T follicular helper cell (primary cell): ENCODE results near the gene HTT.
"Not testable (repeated sequence)": the region's sequence is repeated elsewhere in the genome, so short reads cannot be mapped to it uniquely, and the experiment has no call there.

Experiments used
- DNase-seq: peaks from one replicate; pipeline ENCODE4 v3.0.0-alpha.2; 2020; ENCODE audit warnings: low read depth

HTT gene

DNA sequence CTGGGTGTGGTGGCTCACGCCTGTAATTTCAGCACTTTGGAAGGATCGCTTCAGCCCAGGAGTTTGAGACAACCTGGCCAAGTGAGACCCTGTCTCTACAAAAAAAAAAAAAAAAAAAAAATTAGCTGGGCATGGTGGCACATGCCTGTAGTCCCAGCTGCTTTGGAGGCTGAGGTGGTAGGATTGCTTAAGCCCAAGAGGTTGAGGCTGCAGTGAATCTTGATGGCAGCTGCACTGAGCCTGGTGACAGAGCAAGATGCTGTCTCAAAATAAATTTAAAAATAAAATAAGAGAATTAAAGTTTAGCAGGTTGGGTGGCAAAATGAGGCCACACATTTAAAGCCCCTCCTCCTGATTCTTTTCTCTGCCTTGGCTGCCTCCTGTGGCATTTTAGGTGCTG lies 47.1 kb downstream of the HTT start:
- no peak for DNase-seq

DNA sequence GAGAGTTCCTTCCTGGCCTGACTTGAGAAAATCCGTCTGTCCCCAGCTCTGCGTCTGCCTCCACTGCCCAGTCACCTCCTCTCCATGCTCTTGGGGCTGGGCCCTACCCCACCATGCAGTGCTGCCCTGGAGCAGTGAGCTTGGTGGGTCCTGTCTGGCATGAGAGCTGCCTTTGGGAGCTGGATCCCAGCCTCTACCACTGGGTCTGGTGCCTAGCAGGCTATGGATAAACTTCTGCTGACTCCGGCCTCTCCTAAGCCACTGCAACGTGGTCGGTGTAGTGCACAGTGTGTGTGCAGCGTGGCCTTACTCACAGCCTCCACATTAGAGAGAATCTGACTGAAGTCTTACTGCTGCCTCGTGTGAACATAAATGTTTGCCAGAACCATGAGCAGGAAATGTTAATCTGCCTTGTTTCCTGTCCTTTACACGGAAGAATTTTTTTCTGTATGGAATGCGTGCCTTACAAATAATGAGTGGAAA lies 47.6 kb downstream of the HTT start:
- DNase-seq = no peak

DNA sequence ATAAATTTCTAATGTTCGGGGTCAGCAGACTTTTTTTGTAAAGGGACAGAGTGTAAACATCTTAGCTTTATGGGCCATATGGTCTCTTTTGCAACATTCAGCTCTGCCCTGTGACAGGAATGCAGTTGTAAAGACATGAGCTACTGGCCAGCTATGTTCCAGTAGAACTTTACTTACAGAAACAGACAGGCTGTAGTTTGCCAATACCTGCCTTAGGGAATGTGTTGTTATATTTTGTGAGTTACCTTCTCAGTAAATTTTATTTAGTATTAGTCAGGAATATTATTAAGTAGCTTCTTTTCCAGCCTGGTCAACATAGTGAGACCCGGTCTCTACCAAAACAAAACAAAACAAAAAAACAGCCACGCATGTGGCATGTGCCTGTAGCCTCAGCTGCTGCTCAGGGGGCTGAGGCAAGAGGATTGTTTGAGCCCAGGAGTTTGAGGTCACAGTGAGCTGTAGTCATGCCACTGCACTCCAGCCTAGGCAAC lies 48.7 kb downstream of the HTT start:
- no peak for DNase-seq

DNA sequence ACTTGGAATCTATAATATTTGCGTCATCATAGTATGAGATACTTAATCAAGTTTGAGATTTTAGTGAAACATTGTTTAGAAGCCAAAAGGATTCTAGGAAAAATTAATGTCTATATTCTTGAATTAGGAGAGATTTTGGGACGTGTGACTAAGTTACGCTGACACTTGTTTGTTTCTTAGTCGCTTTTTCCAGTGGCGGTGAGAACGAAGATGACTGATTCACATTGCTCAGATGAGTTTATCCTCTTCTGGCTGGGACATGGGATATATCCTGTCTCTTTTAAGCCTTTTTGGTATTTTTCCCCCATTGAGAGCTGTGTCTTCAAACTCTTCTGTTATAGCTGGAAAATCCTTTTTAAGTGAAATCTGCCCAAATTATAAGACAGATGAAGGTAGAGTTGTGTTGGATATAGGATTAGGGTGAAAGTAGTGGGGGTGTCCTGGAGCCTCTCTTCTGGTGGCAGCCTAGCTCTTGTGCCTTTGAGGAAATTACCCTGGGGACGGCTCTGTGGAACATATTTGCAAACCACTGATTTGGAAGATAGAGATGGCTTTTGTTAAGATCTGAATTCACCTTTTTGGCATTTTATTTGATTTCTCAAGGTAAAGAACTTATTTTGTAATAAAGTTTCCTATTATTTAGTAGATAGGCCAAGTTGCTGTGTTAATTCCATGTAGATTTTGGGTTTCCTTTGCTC lies 49.7 kb downstream of the HTT start:
- DNase-seq = no peak

DNA sequence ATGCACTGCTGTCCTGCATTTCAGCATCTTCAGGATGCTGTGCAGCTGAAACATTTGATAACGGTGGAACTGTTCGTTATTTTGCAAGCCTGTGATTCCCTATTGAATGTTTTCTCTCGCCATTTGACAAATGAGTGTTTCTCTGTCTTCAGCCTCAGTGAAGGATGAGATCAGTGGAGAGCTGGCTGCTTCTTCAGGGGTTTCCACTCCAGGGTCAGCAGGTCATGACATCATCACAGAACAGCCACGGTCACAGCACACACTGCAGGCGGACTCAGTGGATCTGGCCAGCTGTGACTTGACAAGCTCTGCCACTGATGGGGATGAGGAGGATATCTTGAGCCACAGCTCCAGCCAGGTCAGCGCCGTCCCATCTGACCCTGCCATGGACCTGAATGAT lies 52.6 kb downstream of the HTT start:
- DNase-seq = no peak

DNA sequence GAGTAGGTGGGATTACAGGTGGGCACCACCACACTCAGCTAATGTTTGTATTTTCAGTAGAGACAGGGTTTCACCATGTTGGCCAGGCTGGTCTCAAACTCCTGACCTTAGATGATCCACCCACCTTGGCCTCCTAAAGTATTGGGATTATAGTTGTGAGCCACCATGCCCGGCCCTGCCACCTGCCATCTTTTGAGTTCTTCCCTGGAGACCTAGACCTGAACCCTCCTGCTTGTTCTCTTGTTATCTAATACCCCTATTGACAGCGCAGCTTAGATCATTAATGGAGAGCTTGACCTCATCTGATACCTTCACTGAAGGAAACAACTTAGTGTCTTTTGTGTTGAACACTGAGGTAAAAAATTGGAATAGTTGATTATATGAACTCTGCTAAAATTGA lies 53.6 kb downstream of the HTT start:
- DNase-seq = no peak

DNA sequence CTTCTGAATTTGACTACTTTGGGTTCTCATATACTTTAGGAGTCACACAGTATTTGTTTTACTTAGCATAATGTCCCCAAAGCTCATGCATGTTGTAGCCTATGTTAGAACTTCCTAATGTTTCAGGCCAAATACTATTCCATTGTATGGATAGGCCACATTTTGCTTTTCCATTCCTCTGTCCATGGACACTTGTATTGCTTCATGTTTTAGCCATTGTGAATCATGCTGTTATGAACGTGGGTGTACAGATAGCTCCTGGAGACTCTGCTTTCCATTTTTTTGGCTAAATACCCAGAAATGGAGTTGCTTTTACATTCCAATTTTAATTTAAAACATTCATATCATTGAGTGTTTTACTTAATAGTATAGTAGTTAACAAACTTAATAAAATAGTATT lies 54.5 kb downstream of the HTT start:
- no peak for DNase-seq

DNA sequence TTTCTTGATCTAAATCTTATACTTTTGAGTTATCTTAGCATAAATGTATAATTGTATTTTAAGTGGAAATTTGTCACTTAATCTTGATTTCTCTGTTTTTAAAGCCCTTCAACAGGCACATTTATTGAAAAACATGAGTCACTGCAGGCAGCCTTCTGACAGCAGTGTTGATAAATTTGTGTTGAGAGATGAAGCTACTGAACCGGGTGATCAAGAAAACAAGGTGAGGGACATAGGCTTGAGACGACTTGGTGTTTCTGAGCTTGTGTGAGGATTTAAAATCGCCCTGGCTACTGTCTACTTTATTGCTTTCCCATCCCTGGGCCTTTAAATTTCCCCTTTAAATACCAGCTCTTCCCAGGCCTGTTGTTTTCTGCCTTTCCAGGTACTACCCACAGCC lies 55.7 kb downstream of the HTT start:
- no peak for DNase-seq

DNA sequence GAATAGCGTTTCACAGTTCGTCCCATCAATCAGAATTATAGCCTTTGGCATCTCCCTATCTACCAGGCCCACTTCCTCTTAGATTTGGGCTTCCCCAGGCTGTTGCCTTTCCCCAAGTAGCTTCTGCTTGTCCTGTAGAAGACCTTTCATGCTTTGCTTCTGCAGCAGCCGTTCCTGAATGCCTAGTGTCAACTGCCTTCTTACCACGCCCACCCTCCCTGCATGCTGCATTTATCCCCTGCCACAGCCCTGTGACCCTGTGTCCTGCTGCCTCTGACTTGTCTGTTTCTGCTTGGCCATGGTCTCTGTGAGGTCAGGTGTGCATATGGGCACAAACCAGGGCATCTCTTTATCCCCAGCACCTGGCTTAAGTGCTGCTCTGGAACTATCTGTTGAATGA lies 56.3 kb downstream of the HTT start:
- no peak for DNase-seq

DNA sequence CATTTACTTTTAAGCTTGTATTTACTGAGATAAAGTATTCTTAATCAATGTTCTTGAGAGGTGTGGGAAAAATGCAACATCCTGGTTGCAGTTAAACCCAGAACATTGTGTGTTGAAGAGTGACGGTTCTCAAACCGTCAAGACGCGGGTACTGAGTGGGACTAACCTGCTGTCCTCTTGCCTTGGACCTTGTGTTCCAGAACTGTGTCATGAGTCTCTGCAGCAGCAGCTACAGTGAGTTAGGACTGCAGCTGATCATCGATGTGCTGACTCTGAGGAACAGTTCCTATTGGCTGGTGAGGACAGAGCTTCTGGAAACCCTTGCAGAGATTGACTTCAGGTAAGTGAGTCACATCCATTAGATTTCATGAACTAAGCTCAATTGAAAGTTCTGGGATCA lies 59.7 kb downstream of the HTT start:
- no peak for DNase-seq

DNA sequence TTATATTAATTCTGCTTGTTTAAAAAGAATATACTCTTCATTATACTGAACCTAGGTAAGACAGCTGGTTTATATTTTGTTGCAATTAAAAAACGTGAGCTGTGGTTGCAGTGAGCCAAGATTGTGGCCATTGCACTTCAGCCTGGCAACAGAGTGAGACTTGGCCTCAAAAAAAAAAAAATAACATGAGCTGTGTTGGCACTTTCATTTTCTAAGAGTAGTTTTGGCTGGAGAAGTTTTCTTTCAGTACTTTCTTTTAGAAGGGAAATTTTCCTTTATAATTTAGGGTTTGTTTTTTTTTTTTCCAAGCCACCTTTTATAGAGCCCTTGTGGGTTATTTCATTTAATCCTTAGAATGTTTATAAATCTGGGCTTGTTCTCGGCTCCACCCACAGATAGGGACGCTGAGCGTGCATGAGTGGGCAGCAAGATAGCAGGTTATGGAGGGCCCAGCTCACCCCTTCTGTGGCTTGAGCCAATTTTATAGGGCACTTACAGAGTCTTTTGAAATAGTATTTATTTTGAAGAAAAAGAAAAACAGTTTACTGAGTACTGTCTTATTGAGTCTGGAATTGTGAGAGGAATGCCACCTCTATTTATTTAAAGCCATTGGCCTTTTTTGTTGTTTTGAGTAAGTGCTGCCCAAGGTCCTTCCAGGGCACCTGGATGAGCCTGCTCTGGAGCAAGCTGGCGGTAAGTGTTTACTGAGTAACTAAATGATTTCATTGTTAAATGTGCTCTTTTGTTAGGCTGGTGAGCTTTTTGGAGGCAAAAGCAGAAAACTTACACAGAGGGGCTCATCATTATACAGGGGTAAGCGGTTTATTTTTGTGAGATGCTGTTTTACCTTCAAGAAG lies 60.9 kb downstream of the HTT start:
- no peak for DNase-seq

DNA sequence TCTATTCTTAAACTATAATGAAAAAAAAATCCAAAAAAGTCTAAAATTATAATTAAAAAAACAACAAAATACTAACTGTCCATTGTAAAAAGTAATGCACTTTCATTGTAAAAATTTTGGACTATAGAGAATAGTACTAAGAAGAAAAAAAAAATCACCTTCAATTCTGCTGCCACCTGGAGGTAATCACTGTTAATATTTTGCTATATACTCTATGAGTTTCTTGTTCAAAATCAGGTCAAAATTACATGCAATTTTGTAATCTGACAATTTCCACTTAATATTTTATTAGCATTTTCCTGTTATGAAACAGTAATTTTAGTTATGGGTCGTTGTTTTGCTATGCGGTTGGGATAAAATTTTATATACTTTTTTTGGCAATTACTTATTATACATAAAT lies 62.0 kb downstream of the HTT start:
- no peak for DNase-seq

DNA sequence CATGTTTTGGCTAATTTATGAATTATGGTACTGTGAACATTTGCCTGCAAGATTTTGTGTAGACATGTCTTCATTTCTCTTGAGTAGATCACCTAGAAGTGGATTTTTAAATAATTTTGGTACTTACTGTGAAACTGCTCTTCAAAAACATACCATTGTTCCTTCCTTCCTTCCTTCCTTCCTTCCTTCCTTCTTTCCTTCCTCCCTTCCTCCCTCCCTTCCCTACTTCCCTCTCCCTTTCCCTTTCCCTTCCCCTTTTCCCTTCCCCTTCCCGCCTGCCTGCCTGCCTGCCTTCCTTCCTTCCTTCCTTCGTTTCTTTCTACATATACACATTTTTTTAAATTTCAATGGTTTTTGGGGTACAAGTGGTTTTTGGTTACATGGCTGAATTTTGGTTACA lies 63.4 kb downstream of the HTT start:
- no peak for DNase-seq

DNA sequence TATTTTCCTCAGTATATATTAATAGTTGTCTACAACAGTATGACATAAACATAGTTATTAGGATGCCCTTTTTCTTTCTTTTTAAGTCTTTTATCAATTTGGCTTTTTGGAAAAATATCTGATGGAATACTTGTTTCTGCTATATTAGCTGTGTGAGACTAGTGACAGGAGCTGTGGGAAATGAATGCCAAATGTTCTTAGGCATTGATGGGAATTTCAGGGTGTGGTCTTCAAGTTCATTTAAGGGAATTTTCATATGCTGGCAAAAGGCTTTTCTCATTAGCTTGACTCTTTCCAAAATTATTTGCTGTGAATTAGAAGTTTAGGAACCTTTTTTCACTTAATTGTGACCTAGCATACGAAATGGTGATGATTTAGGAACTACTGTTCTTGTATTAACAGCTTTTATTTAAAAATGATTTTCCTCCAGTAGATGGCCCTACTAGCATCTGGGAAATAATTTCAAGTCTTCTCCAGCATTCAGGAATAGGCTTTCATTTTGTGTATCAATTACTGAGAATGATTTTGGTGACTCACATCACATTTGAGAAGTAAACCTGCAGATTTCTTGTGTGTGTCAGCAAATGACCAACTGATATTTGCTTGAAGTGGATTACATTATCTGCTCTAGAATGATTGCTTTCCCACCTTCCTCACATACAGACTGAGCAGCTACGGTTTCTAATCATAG lies 70.9 kb downstream of the HTT start:
- DNase-seq = no peak

DNA sequence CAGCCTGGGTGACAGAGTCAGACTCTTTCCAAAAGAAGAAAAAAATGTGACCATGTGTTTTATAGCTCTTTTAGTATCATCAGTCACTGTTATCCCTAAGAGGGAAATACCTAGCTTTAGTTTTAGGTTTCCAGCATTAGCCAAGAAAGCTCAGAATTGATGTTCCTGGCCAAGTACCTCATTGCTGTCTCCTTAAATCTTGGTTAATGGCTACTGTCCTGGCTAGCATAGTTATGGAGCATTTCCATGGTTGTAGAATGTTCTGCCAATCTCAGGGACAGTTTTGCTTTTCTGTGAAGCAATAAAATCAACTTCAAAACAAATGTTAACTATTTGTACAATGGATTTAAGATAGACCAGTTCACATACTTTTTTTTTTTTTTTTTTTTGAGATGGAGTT lies 74.4 kb downstream of the HTT start:
- DNase-seq = no peak

DNA sequence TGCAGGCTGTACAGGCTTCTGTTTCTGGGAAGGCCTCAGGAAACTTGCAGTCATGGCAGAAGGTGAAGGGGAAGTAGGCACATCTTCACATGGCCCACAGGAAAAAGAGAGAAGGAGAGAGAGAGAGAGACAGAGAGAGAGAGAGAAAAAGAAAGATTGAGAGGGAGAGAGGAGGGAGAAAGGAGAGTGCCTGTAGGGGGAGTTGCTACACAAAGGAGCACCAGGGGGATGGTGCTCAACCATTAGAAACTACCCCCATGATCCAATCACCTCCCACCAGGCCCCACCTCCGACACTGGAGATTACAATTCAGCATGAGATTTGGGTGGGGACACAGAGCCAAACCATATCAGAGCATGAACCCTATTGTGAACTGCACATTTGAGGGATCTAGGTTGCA lies 76.8 kb downstream of the HTT start:
- DNase-seq = not testable (repeated sequence)

DNA sequence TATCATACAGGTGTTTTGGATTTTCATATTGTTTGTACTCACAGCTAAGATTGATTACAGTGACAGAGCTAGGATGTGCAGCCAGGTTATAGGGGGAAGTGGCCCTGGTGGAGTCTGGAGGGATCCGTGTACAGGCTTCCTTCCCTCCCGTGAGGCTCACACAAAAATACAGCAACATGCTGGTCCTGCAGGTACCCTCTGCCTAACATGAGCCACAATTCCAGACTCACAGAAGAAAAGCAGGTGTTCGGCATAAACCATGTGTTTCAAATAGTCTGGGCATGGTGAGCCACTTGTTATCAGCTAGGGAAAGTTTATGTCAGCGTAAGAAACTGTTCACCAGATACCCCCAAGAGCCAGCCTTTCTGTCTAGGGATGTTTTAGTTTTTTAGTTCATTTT lies 82.9 kb downstream of the HTT start:
- no peak for DNase-seq

DNA sequence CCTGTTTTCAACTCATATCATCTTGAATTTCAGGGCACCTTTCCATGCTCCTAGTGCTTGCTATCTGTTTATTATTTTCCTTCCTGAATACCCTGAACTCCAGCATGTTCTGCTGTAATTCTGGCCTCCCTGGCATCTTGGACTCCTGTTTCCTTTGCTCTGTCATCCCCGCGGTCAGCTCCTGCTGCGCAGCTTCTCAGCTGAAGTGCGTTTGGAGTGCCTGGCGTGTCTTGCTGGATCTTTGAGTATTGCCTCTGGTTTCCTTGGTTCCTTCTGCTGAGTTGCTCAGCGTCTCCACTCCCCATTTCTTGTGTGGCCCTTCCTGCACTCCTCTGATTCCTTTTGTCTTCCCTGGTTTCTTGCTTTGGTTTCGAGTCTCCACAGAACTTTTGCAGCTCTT lies 84.4 kb downstream of the HTT start:
- no peak for DNase-seq

DNA sequence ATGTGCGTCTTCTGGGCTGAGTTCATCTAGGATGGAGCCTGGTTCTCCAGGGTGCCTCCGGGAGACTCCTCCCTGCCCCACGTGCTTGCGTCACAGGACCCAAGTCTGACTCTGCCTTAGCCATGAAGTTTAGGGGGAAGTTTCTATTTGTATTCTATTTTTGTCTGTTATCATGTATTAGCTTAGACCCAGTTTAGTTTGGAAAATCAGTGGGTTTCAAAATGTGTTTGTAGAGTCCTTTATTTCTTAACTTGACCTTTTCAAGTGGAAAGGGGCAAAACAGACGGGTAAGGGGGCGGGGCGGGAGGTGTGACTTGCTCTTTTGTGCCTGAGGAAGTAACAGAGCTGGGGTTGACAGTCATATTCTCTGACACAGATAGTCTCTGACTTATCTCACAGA lies 86.0 kb downstream of the HTT start:
- no peak for DNase-seq

DNA sequence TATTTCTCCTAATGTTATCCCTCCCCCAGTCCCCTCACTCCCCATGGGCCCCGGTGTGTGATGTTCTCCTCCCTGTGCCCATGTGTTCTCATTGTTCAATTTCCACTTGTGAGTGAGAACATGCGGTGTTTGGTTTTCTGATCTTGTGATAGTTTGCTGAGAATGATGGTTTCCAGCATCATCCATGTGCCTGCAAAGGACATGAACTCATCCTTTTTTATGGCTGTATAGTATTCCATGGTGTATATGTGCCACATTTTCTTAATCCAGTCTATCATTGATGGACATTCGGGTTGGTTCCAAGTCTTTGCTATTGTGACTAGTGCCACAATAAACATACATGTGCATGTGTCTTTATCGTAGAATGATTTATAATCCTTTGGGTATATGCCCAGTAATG lies 86.6 kb downstream of the HTT start:
- DNase-seq = not testable (repeated sequence)

DNA sequence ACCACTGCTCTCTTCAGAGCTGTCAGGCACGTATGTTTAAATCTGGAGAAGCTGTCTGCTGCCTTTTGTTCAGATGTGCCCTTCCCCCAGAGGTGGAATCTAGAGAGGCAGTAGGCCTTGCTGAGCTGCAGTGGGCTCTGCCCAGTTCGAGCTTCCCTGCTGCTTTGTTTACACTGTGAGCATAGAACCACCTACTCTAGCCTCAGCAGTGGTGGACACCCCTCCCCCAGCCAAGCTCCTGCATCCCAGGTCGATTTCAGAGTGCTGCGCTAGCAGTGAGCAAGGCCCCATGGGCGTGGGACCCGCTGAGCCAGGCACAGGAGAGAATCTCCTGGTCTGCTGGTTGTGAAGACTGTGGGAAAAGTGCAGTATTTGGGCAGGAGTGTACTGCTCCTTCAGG lies 92.0 kb downstream of the HTT start:
- not testable (repeated sequence) for DNase-seq

DNA sequence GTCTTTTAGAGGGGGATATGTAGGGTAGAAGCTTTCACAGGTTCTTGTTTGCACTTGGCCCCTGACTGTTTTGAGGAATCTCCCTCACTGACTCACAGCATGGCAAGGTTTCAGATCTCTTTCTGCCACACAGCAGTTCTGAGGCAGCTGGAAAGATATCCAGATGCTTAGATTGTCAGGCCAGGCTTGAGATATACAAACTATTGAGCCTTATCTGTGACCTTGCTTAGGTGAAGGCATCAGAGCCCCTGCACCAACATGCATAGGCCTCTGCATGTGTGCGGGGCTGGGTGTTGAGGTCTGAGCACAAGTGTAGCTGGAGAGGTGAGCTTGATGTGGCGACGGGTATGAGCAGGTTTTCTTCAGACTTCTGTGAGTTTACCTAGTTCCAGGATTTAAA lies 93.5 kb downstream of the HTT start:
- DNase-seq = no peak
